ENCODE results near the gene SEPTIN5. TPM values are rescaled to one million over a fixed set of nuclear protein-coding genes. Genes with fewer than 3 reads are reported as not detected.
A peak's percentile ranks its signal among the peaks of the same experiment; 100 is the strongest.

The SEPTIN5 gene
- total and polyA plus RNA-seq, 9 of the 15 experiments (the other 6 are each of a cell fraction or from before 2014, with no cell fraction given), result 0.03 to 195 (median 119) TPM

GRCh38 chr22:19766511-19767426 lies 52.5 kb downstream of the SEPTIN5 start (continued):
- TF ChIP-seq E4F1 (CRISPR knock-in tag; IDR thresholded peaks at IDR 0.05; ENCODE audit: borderline replicate concordance) (no peak), ZNF398 (CRISPR knock-in tag; IDR thresholded peaks at IDR 0.05) (no peak), CBFA2T2 (conservative IDR thresholded peaks at IDR 0.05) (no peak), SAP30 (IDR thresholded peaks at IDR 0.05; ENCODE audit: borderline replicate concordance, insufficient read depth, low read depth, low read length, poor library complexity, severe bottlenecking) (no peak), ZNF609 (CRISPR knock-in tag; IDR thresholded peaks at IDR 0.05; ENCODE audit: borderline replicate concordance) (no peak), PHF20 (IDR thresholded peaks at IDR 0.05; ENCODE audit: partially characterized antibody) (peak; percentile 48), ZBTB2 (IDR thresholded peaks at IDR 0.05) (peak; percentile 35; the same call in 1 of the 2 replicates), ZBTB11 (CRISPR knock-in tag; IDR thresholded peaks at IDR 0.05) (peak in 2 of 3 experiments; percentile 61 to 82; a peak in 3 of 6 replicates)
